ENCODE results near the gene IFTAP.

GRCh38 chr11:36569095-36569494 is 25.2 kb upstream of the IFTAP start:
- no peak for TF ChIP-seq CTCF (IDR thresholded peaks at IDR 0.05; ENCODE audit: insufficient read depth, low read depth, low read length)
- no peak for TF ChIP-seq EZH2 (IDR thresholded peaks at IDR 0.05; ENCODE audit: insufficient read depth, low read length)

All from astrocyte (in vitro differentiated cells and primary cell).